ENCODE data around the gene IQSEC1. TPM values are rescaled to one million over a fixed set of nuclear protein-coding genes. Genes with fewer than 3 reads are reported as not detected.

Gene IQSEC1
- total and polyA plus RNA-seq, 2 experiments from 2014 or later: 21.2 to 24.7 TPM

DNA sequence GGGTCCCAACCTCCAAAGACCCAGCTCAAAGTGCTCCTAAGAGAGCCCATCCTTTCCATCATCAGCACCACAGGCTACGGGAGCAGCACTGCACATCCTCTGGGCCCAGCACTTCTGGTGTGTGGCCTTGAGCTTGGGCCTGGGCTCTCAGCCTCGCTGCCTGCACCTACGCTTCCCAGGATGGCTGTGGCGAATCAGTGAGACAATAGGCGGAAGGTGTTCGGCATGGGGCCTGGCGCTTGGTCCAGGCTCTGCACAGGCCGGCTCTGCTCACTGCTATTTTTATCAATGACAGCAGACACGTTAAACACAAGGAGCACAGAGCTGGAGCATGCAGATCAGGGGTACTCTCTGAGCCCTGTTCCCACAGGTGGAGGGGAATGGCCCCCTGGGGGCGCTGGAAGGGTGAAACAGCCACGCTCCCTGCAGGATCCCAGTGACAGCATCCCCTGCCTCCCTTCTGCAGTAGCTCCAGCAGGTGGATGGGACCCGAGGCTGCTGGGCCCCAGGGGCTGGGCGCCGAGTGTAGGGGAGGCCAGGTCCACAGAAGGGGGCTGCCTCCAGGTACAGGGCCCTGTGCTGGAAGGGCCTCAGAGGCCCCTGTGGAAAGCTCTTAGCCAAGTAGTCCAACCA, 141.8 kb downstream of the IQSEC1 start:
- WGBS (ENCODE audit: low lambda C conversion rate, missing lambda C conversion rate): 93% methylated on average over 14 of the region's 14 CpGs
- Histone ChIP-seq H3K4me1 (ENCODE audit: insufficient read depth) (no peaks in the 10 kb centered on the region), H3K9me3 (ENCODE audit: low read depth) (no peaks in the 10 kb centered on the region), H4K20me1 (ENCODE audit: insufficient read depth, poor library complexity, severe bottlenecking) (peaks cover 21% of the 10 kb centered on the region), H3K27ac (no peak overlapping the region), H3K36me3 (replicated peaks; ENCODE audit: insufficient read depth, low read depth) (no peaks in the 10 kb centered on the region), H3K9me2 (replicated peaks; ENCODE audit: insufficient read depth) (no peaks in the 10 kb centered on the region), H3K4me2 (no peak overlapping the region), H3K4me3 (no peak overlapping the region), H2AFZ (no peak overlapping the region), H3K27me3 (no peaks in the 10 kb centered on the region), H3K79me2 (peaks cover 5% of the 10 kb centered on the region)
- TF ChIP-seq, protein P1, sequence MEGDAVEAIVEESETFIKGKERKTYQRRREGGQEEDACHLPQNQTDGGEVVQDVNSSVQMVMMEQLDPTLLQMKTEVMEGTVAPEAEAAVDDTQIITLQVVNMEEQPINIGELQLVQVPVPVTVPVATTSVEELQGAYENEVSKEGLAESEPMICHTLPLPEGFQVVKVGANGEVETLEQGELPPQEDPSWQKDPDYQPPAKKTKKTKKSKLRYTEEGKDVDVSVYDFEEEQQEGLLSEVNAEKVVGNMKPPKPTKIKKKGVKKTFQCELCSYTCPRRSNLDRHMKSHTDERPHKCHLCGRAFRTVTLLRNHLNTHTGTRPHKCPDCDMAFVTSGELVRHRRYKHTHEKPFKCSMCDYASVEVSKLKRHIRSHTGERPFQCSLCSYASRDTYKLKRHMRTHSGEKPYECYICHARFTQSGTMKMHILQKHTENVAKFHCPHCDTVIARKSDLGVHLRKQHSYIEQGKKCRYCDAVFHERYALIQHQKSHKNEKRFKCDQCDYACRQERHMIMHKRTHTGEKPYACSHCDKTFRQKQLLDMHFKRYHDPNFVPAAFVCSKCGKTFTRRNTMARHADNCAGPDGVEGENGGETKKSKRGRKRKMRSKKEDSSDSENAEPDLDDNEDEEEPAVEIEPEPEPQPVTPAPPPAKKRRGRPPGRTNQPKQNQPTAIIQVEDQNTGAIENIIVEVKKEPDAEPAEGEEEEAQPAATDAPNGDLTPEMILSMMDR (IDR thresholded peaks at IDR 0.05; ENCODE audit: poor library complexity): no peak
- TF ChIP-seq EZH2 (IDR thresholded peaks at IDR 0.05; ENCODE audit: borderline replicate concordance): no peak
- TF ChIP-seq EZH2phosphoT487 (IDR thresholded peaks at IDR 0.05; ENCODE audit: low read depth, severe bottlenecking, unreplicated experiment): no peak
- DNase-seq (ENCODE audit: low spot score): no peak

DNA sequence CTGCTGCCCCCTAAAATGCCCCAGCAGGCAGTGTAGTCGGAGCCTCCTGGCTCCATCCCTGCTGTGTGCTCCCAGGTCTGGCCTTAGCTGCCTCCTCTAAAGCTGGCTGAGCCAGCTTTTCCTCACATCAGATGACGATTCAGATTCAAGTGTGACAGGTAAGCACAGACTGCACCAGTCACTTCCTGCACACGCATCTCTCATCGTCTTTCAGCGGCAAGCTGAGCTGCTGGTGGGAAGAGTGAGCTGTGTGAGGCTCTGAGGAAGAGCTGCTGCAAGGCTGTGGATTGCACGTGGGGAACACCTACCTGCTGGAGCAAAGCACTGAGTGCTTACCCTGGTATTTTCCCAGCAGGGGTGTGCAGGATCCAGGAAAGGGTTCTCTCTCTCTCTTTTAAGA, 143.4 kb downstream of the IQSEC1 start:
- H2AFZ ChIP-seq: no peak overlapping the region
- H3K4me3 ChIP-seq: no peak overlapping the region
- no peak for DNase-seq (ENCODE audit: low spot score)
- no peak overlapping the region for H3K4me2 ChIP-seq
- TF ChIP-seq, protein P1 (IDR thresholded peaks at IDR 0.05; ENCODE audit: poor library complexity): no peak
- TF ChIP-seq EZH2 (IDR thresholded peaks at IDR 0.05; ENCODE audit: borderline replicate concordance) (no peak), EZH2phosphoT487 (IDR thresholded peaks at IDR 0.05; ENCODE audit: low read depth, severe bottlenecking, unreplicated experiment) (no peak)
- H3K36me3 ChIP-seq (replicated peaks; ENCODE audit: insufficient read depth, low read depth): no peaks in the 10 kb centered on the region
- H3K79me2 ChIP-seq: peaks cover 3% of the 10 kb centered on the region
- no peaks in the 10 kb centered on the region for H3K4me1 ChIP-seq (ENCODE audit: insufficient read depth)
- peaks cover 21% of the 10 kb centered on the region for H4K20me1 ChIP-seq (ENCODE audit: insufficient read depth, poor library complexity, severe bottlenecking)
- WGBS (ENCODE audit: low lambda C conversion rate, missing lambda C conversion rate): 85% methylated on average over 6 of the region's 6 CpGs
- H3K9me2 ChIP-seq (replicated peaks; ENCODE audit: insufficient read depth): no peaks in the 10 kb centered on the region
- H3K27me3 ChIP-seq: no peaks in the 10 kb centered on the region
- no peaks in the 10 kb centered on the region for H3K9me3 ChIP-seq (ENCODE audit: low read depth)
- no peak overlapping the region for H3K27ac ChIP-seq

DNA sequence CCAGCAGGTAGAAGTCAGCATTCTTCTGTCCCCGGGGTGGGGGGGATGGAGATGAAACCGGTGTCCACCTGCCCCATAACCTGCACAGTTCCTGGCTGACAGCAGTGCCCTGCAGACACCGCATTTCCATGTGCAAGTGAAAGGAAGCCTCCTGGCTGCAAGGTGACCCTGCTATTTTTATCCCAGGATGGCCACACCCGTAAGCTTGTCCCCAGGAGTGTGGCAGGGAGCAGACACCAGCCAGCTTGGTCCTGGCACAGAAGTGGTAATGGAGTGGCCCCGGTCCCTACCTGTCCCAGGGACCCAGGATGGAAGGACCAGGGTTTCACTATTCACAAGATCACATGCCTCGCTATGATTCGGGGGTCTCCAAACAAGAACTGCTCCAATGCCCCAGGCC, 146.6 kb downstream of the IQSEC1 start:
- H3K36me3 ChIP-seq (replicated peaks; ENCODE audit: insufficient read depth, low read depth): no peaks in the 10 kb centered on the region
- WGBS (ENCODE audit: low lambda C conversion rate, missing lambda C conversion rate): 97% methylated on average over 7 of the region's 7 CpGs
- no peak for DNase-seq (ENCODE audit: low spot score)

More for the DNA sequence above, 146.6 kb downstream of the IQSEC1 start:
- no peaks in the 10 kb centered on the region for H3K9me3 ChIP-seq (ENCODE audit: low read depth)
- H4K20me1 ChIP-seq (ENCODE audit: insufficient read depth, poor library complexity, severe bottlenecking): peaks cover 13% of the 10 kb centered on the region
- H3K9me2 ChIP-seq (replicated peaks; ENCODE audit: insufficient read depth): no peaks in the 10 kb centered on the region
- no peak overlapping the region for H3K27ac ChIP-seq
- no peak for TF ChIP-seq EZH2phosphoT487 (IDR thresholded peaks at IDR 0.05; ENCODE audit: low read depth, severe bottlenecking, unreplicated experiment)
- TF ChIP-seq EZH2 (IDR thresholded peaks at IDR 0.05; ENCODE audit: borderline replicate concordance): no peak
- TF ChIP-seq, protein P1 (IDR thresholded peaks at IDR 0.05; ENCODE audit: poor library complexity): no peak
- no peaks in the 10 kb centered on the region for H3K79me2 ChIP-seq
- no peak overlapping the region for H3K4me2 ChIP-seq
- H3K4me3 ChIP-seq: no peak overlapping the region
- no peaks in the 10 kb centered on the region for H3K27me3 ChIP-seq
- no peak overlapping the region for H2AFZ ChIP-seq
- H3K4me1 ChIP-seq (ENCODE audit: insufficient read depth): no peaks in the 10 kb centered on the region

All from hepatocyte (in vitro differentiated cells).